Ovary (tissue), 9 donors: ENCODE measurements around the gene GDI2. TPM values are rescaled to one million over a fixed set of nuclear protein-coding genes. Genes with fewer than 3 reads are reported as not detected.

Experiments used
- DNase-seq, 5 donors: peaks; one replicate each; pipeline ENCODE4 v3.0.0-alpha.2; 2019 to 2020
- H3K27ac ChIP-seq, 2 donors: fragments of 200-600 bp; one replicate each; pipeline versions ENCODE4 v1.5.1 to v1.8.0; 2019 to 2022
- H3K27me3 ChIP-seq: fragments of 200-600 bp; one replicate; pipeline ENCODE4 v1.8.0; 2022
- H3K36me3 ChIP-seq: fragments of 200-600 bp; sonication (generic); one replicate; pipeline ENCODE4 v1.5.1; 2019
- H3K4me1 ChIP-seq: one replicate; pipeline ENCODE4 v1.8.1; 2013; ENCODE audit warnings: mild to moderate bottlenecking, moderate library complexity; ENCODE audit not compliant: insufficient read depth
- H3K4me3 ChIP-seq: fragments of 200-600 bp; sonication (generic); one replicate; pipeline ENCODE4 v1.5.1; 2017
- H3K9me3 ChIP-seq, 2 donors: fragments of 200-600 bp in 1 of 2; sonication (generic) in 1 of 2; one replicate each; pipeline versions ENCODE4 v1.5.1 to v1.8.1; 2013 to 2019; ENCODE audit warnings: mild to moderate bottlenecking in 1 of 2, moderate library complexity in 1 of 2
- EP300 ChIP-seq: sonication (generic); formaldehyde crosslinking; IDR thresholded peaks from one replicate; pipeline ENCODE4 v1.6.1; 2017; ENCODE audit warnings: antibody characterized with exemption
- POLR2A ChIP-seq: fragments of 450-650 bp; IDR thresholded peaks from one replicate; pipeline ENCODE4 v1.6.1; 2017; ENCODE audit warnings: antibody characterized with exemption, mild to moderate bottlenecking, moderate library complexity
- WGBS, 3 donors: extraction: QIAGEN DNeasy Blood & Tissue Kit in 1 of 3; methylation state at CpG; one replicate each; pipeline versions ENCODE4 v1.1.5 to v1.1.7; 2013 to 2017; 5-methylcytosine and 5-hydroxymethylcytosine counted together
- intact Hi-C, 4 donors: fragments of 100-400 bp; cut with DNase I; formaldehyde crosslinking; loops; one replicate each; pipeline versions ENCODE4 v1.11.0 to v1.15.1; 2022 to 2023
- polyA plus RNA-seq, 2 donors: library from polyadenylated mRNA; stranded (reverse); fragments of 200-250 nt in 1 of 2; fragments of 350-450 nt in 1 of 2; fragmentation: Illumina TruSeq in 1 of 2; extraction: RNeasy Lipid Tissue Mini Kit (QIAGEN cat#74804) in 1 of 2; gene quantifications; one replicate each; pipeline ENCODE4 v1.2.3, GENCODE V29; 2013 to 2014
- total RNA-seq, 7 donors: library from RNA; depleted of rRNA in 2 of 7; stranded (reverse); fragments of >200 nt in 2 of 7; fragmentation: NEBNext Ultra II Directional in 3 of 7; extraction: Animal tissue kit (Norgen Biotek cat#: 25700) in 3 of 7; gene quantifications; one replicate each; pipeline versions ENCODE4 v1.1.0 to v1.2.4, GENCODE V29; 2016 to 2023
- TF ChIP-seq, protein P1 (sequence below), 3 donors: fragments of 450-650 bp in 2 of 3; fragments of 200-600 bp in 1 of 3; IDR thresholded peaks; one replicate each; pipeline versions ENCODE4 v1.5.1 to v1.8.0; 2016 to 2022; ENCODE audit warnings: antibody characterized with exemption in 3 of 3, mild to moderate bottlenecking in 1 of 3
- donor health status: DM: no; HTN: no; CAD: no; lungs with moderate emphysema.
- donor health status: DM: no; HTN: no; CAD: no.
- donor health status: Bipolar disorder and iron deficiency.
- donor health status: DM: yes; HTN: yes; CAD: no.
- donor health status: DM: no; HTN: no; CAD: no.
- donor health status: DM: yes; HTN: yes; CAD: no.

GDI2 gene
- total and polyA plus RNA-seq, 9 donors = 111 to 269 (median 177) TPM

DNA sequence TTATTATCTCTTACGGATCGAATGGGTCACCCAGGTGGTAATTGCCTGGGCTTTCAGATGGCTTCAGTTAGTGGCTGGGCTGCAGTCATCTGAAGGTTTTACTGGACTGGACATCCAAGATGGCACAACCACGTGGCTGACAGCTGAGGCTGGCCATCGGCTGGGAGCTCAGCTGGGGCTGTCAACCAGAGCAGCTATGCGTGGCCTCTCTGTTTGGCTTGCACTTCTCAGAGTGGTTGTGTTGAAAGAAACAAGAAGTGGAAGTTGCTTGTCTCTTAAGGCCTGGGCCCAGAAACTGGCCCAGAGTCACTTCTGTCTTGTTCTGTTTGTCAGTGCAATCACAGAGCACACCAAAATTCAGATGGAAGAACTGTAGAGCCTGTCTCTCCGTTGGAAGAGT, 5.7 kb upstream of the GDI2 start:
- Histone ChIP-seq H3K4me3 (no peak overlapping the region), H3K36me3 (no peaks in the 10 kb centered on the region), H3K27me3 (no peaks in the 10 kb centered on the region), H3K4me1 (peaks cover 3% of the 10 kb centered on the region), H3K27ac (no peak overlapping the region), H3K9me3 (no peaks in the 10 kb centered on the region)
- intact Hi-C loops = loop anchor here in 1 of 4 donors (10.0 kb wide), 1 partner anchor 134 kb away; the partner anchor contains the start of gene TASOR2
- DNase-seq = no peak
- 87 to 90% (median 88%) methylated on average over 6 of the region's 6 CpGs for WGBS, 3 donors
- TF ChIP-seq POLR2A (no peak), EP300 (no peak)
- TF ChIP-seq, protein P1, sequence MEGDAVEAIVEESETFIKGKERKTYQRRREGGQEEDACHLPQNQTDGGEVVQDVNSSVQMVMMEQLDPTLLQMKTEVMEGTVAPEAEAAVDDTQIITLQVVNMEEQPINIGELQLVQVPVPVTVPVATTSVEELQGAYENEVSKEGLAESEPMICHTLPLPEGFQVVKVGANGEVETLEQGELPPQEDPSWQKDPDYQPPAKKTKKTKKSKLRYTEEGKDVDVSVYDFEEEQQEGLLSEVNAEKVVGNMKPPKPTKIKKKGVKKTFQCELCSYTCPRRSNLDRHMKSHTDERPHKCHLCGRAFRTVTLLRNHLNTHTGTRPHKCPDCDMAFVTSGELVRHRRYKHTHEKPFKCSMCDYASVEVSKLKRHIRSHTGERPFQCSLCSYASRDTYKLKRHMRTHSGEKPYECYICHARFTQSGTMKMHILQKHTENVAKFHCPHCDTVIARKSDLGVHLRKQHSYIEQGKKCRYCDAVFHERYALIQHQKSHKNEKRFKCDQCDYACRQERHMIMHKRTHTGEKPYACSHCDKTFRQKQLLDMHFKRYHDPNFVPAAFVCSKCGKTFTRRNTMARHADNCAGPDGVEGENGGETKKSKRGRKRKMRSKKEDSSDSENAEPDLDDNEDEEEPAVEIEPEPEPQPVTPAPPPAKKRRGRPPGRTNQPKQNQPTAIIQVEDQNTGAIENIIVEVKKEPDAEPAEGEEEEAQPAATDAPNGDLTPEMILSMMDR (IDR thresholded peaks at IDR 0.05) = no peak

DNA sequence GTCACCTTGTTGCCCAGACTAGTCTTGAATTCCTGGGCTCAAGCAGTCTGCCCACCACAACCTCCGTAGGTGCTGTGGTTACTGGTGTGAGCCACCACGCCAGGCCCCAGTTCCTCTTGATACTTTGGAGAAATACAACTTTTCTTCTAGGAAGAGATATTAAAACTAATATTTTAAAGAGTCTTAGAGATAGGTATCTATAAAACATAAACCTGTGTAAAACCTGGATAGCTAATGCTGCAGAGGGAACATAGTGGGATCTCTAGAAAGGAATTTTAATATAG, 4.8 kb upstream of the GDI2 start:
- H3K36me3 ChIP-seq = no peaks in the 10 kb centered on the region
- WGBS, 3 donors = 95 to 98% (median 97%) methylated on average over 2 of the region's 2 CpGs
- DNase-seq = no peak
- H3K9me3 ChIP-seq = no peaks in the 10 kb centered on the region
- intact Hi-C loops = loop anchor here in 1 of 4 donors (10.0 kb wide), 1 partner anchor 133 kb away; the partner anchor contains the start of gene TASOR2
- H3K27me3 ChIP-seq = no peaks in the 10 kb centered on the region
- H3K4me3 ChIP-seq = no peak overlapping the region
- peaks cover 3% of the 10 kb centered on the region for H3K4me1 ChIP-seq
- no peak for TF ChIP-seq POLR2A
- TF ChIP-seq, protein P1 (IDR thresholded peaks at IDR 0.05) = no peak
- TF ChIP-seq EP300 = no peak
- H3K27ac ChIP-seq = no peak overlapping the region

DNA sequence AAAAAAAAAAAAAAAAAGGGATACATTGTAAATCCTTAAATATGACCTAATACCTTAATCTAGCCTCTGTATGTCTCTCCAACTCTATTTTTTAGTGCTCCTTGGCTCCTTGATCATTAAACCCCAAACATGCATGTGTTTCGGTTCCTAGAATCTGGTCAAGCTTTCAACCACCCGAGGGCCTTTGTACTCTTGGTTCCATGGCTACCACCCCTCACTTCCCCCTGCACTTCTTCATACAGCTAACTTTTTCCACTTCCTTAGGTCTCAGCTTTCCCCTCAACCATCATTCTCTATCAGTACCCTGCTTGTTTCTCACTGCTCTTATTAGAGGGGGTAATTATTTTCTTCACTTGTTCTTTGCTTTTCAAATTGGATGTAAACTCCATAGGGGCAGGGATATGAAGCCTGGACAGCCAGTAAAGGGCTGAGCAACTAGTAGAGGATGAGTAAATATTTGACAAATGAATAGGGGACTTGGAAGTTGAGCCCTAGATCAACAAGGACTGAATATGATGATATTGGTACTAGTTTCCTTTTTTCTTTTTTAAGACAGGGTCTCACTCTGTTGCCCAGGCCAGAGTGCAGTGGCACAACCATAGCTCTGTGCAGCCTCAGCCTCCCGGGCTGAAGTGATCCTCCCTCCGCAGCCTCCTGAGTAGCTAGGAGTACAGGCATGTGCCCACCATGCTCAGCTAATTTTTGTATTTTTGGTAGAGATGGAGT, 4.3 kb upstream of the GDI2 start:
- DNase-seq = no peak
- H3K27ac ChIP-seq = no peak overlapping the region
- intact Hi-C loops = loop anchor here in 1 of 4 donors (10.0 kb wide), 1 partner anchor 133 kb away; the partner anchor contains the start of gene TASOR2
- H3K36me3 ChIP-seq = no peaks in the 10 kb centered on the region
- TF ChIP-seq, protein P1 (IDR thresholded peaks at IDR 0.05) = no peak
- no peaks in the 10 kb centered on the region for H3K27me3 ChIP-seq
- 90 to 93% (median 91%) methylated on average over 4 of the region's 4 CpGs for WGBS, 3 donors
- H3K4me3 ChIP-seq = no peak overlapping the region
- H3K4me1 ChIP-seq = peaks cover 3% of the 10 kb centered on the region
- H3K9me3 ChIP-seq = no peaks in the 10 kb centered on the region

DNA sequence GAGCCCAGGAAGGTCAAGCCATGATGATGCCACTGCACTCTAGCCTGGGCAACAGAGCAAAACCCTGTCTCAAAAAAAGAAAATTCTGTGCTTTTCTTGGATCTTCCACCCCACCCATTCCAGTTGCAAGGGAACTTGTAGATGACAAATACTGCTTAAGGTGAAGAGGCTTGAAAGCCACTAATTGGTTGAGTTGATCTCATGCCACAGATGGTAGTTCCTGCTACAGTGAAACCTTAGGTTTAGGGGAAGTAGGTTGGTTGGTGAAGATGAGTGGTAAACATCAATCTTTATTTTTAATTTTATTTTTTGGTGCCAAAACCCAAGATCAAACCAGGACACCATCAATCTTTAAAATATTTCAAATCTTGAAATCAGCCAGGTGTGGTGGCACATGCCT, 2.9 kb upstream of the GDI2 start:
- H3K27me3 ChIP-seq = no peaks in the 10 kb centered on the region
- H3K27ac ChIP-seq = no peak overlapping the region
- no peak overlapping the region for H3K4me3 ChIP-seq
- H3K36me3 ChIP-seq = no peaks in the 10 kb centered on the region
- DNase-seq = no peak
- intact Hi-C loops = loop anchor here in 1 of 4 donors (10.0 kb wide), 1 partner anchor 131 kb away; the partner anchor contains the start of gene TASOR2
- TF ChIP-seq POLR2A (no peak), EP300 (no peak)
- TF ChIP-seq, protein P1 (IDR thresholded peaks at IDR 0.05) = no peak
- H3K4me1 ChIP-seq = peaks cover 3% of the 10 kb centered on the region
- H3K9me3 ChIP-seq = no peaks in the 10 kb centered on the region
